ENCODE results near the gene MED29. TPM values are rescaled to one million over a fixed set of nuclear protein-coding genes. Genes with fewer than 3 reads are reported as not detected.

MED29 gene
- total RNA-seq, 1 experiment from 2014 or later: 32.0 TPM

GRCh38 chr19:39415111-39416046 lies 24.2 kb downstream of the MED29 start:
- H3K9me2 ChIP-seq (ENCODE audit: insufficient read depth): no peaks in the 10 kb centered on the region
- TF ChIP-seq EZH2phosphoT487 (IDR thresholded peaks at IDR 0.05; ENCODE audit: borderline replicate concordance): no peak
- TF ChIP-seq CTCF (IDR thresholded peaks at IDR 0.05 in 2 of 3, conservative IDR thresholded peaks at IDR 0.05 in 1 of 3; ENCODE audit: borderline replicate concordance in 1 of 3, insufficient read depth in 1 of 3, low read depth in 2 of 3, low read length in 2 of 3): peak in 1 of 3 experiments; percentile 10; a peak in 1 of 6 replicates
- no peak for TF ChIP-seq SP1 (IDR thresholded peaks at IDR 0.05; ENCODE audit: low read depth)
- TF ChIP-seq RAD21 (IDR thresholded peaks at IDR 0.05; ENCODE audit: low read depth): no peak
- 0 out of 4 replicates have a peak, but pooled peaks cover 0 to 4% of the 10 kb centered on the region in 2 experiments for H3K36me3 ChIP-seq (ENCODE audit: control insufficient read depth in 1 of 2, insufficient read depth in 2 of 2, low read length in 2 of 2)
- DNase-seq (ENCODE audit: low read depth, low spot score) (no peak), ATAC-seq (no peak)
- intact Hi-C loops (cut with micrococcal nuclease): no loop called here
- H2AFZ ChIP-seq (ENCODE audit: low read depth, low read length, poor library complexity, severe bottlenecking): no peak overlapping the region
- ChIA-PET CTCF (interaction anchor here (1.1 to 1.7 kb wide), 2 partner anchors 13 to 119 kb away, joined by 3 to 5 read pairs; no protein-coding TSS in a partner anchor), RAD21 (ENCODE audit: low non-redundant PET in 1 of 2, low total read pairs in 2 of 2, uncharacterized antibody in 2 of 2, unreplicated experiment in 2 of 2) (no interaction called here), POLR2A (no interaction called here)
- H3K4me1 ChIP-seq (ENCODE audit: control insufficient read depth in 1 of 2, insufficient read depth in 2 of 2, low read length in 2 of 2): peaks cover 20 to 41% of the 10 kb centered on the region in 2 experiments
- H3K27ac ChIP-seq (ENCODE audit: low read depth, low read length): no peak overlapping the region
- H3K27me3 ChIP-seq (ENCODE audit: insufficient read depth, low read length): no peaks in the 10 kb centered on the region
- no peaks in the 10 kb centered on the region for H3K9me3 ChIP-seq (ENCODE audit: control insufficient read depth in 1 of 2, insufficient read depth in 1 of 2, low read depth in 1 of 2, low read length in 2 of 2)
- no peaks in the 10 kb centered on the region for H4K20me1 ChIP-seq (ENCODE audit: insufficient read depth)
- H3K4me3 ChIP-seq (replicated peaks in 1 of 2; ENCODE audit: low read depth in 1 of 2, low read length in 2 of 2): no peak overlapping the region
- no peak overlapping the region for H3K4me2 ChIP-seq (ENCODE audit: low read length)
- no peaks in the 10 kb centered on the region; the same call in 1 of the 2 replicates for H3K79me2 ChIP-seq (ENCODE audit: insufficient read depth, low read length)
- no TSS peak for BruUV-seq (replicated peaks)
- H3K9ac ChIP-seq (ENCODE audit: low read length): no peak overlapping the region
